GM19467 (cell line): ENCODE measurements around the gene ACYP1.
A peak's percentile ranks its signal among the peaks of the same experiment; 100 is the strongest.
"Not testable (repeated sequence)": the region's sequence is repeated elsewhere in the genome, so short reads cannot be mapped to it uniquely, and the experiment has no call there.

ENCODE experiments used
- ATAC-seq: cut with Tn5 transposase; IDR thresholded peaks from one replicate; pipeline ENCODE4 v1.9.1; 2021; ENCODE audit warnings: mild to moderate bottlenecking, moderate library complexity; ENCODE audit not compliant: unreplicated experiment

ACYP1 gene

GRCh38 chr14:75068294-75069120 lies 4.7 kb upstream of the ACYP1 start:
- ATAC-seq = no peak

- not testable (repeated sequence) for ATAC-seq
Observed at GRCh38 chr14:75067765-75068164, 3.9 kb upstream of the ACYP1 start.

GRCh38 chr14:75067212-75067611 lies 3.4 kb upstream of the ACYP1 start:
- ATAC-seq = no peak

- no peak for ATAC-seq
Observed at GRCh38 chr14:75066691-75067090, 2.9 kb upstream of the ACYP1 start.

- ATAC-seq = no peak
Observed at GRCh38 chr14:75064205-75064567, 362 bp upstream of the ACYP1 start.

- ATAC-seq = no peak
Observed at GRCh38 chr14:75063013-75063412, 811 bp downstream of the ACYP1 start.

- no peak for ATAC-seq
Observed at GRCh38 chr14:75060420-75060819, 3.4 kb downstream of the ACYP1 start.

- ATAC-seq = no peak
Observed at GRCh38 chr14:75059642-75060041, 4.2 kb downstream of the ACYP1 start.

- no peak for ATAC-seq
Observed at GRCh38 chr14:75054421-75054820, 9.4 kb downstream of the ACYP1 start.

- no peak for ATAC-seq
Observed at GRCh38 chr14:75053396-75054291, 10.2 kb downstream of the ACYP1 start.

- ATAC-seq = no peak
Observed at GRCh38 chr14:75051556-75051899, 12.3 kb downstream of the ACYP1 start.

GRCh38 chr14:75050852-75051555 lies 12.8 kb downstream of the ACYP1 start, which contains the start of gene MLH3:
Gene MLH3 (minus strand): TSS chr14:75051467. CDS start chr14:75049655, 1,812 bp downstream.
- ATAC-seq = peak; percentile 63

GRCh38 chr14:75049731-75050201 lies 14.1 kb downstream of the ACYP1 start:
- no peak for ATAC-seq

- no peak for ATAC-seq
Observed at GRCh38 chr14:75049136-75049535, 14.7 kb downstream of the ACYP1 start.

- no peak for ATAC-seq
Observed at GRCh38 chr14:75048101-75048500, 15.7 kb downstream of the ACYP1 start.

GRCh38 chr14:75047506-75047905 lies 16.3 kb downstream of the ACYP1 start:
- ATAC-seq = no peak

- no peak for ATAC-seq
Observed at GRCh38 chr14:75046899-75047298, 16.9 kb downstream of the ACYP1 start.

- ATAC-seq = no peak
Observed at GRCh38 chr14:75046275-75046674, 17.5 kb downstream of the ACYP1 start.

- ATAC-seq = no peak
Observed at GRCh38 chr14:75044752-75045151, 19.1 kb downstream of the ACYP1 start.

- ATAC-seq = no peak
Observed at GRCh38 chr14:75044322-75044721, 19.5 kb downstream of the ACYP1 start.

- no peak for ATAC-seq
Observed at GRCh38 chr14:75042035-75042434, 21.8 kb downstream of the ACYP1 start.
